Sigmoid colon (tissue), 4 donors: ENCODE results near the gene PIK3C2G.

ENCODE experiments used
- EP300 ChIP-seq, 4 donors: sonication (generic); formaldehyde crosslinking; IDR thresholded peaks; one replicate each; pipeline ENCODE4 v1.6.1; 2017; ENCODE audit warnings: antibody characterized with exemption in 4 of 4
- POLR2A ChIP-seq, 2 donors: fragments of 450-650 bp; IDR thresholded peaks; one replicate each; pipeline ENCODE4 v1.6.1; 2016; ENCODE audit warnings: antibody characterized with exemption in 2 of 2, mild to moderate bottlenecking in 2 of 2, moderate library complexity in 2 of 2
- TF ChIP-seq, protein P1 (sequence below), 4 experiments: fragments of 450-650 bp in 3 of 4; fragments of 200-600 bp in 1 of 4; IDR thresholded peaks; one replicate each; pipeline ENCODE4 v1.5.1; 2016 to 2019; ENCODE audit warnings: antibody characterized with exemption in 4 of 4, mild to moderate bottlenecking in 3 of 4, moderate library complexity in 2 of 4

DNA sequence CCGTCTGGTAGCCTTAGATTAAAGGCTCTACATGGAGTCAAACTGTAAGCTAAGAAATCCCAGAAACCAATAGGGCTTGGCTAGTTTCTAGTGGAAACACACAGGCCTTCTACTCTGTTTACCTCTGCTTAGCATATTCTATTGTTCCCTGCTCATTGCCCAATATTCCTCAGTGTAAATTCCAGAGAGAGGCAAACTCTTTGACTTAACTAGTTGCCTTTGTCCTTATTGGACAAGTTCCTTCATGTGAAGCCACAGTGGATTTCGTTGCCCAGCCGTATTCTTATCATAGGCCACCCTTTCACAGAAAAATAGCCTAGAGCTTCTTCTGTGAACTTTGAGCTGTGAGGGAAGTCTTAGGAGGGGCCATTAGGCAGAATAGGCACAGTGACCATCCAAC lies 290.4 kb downstream of the PIK3C2G start:
- TF ChIP-seq, protein P1, sequence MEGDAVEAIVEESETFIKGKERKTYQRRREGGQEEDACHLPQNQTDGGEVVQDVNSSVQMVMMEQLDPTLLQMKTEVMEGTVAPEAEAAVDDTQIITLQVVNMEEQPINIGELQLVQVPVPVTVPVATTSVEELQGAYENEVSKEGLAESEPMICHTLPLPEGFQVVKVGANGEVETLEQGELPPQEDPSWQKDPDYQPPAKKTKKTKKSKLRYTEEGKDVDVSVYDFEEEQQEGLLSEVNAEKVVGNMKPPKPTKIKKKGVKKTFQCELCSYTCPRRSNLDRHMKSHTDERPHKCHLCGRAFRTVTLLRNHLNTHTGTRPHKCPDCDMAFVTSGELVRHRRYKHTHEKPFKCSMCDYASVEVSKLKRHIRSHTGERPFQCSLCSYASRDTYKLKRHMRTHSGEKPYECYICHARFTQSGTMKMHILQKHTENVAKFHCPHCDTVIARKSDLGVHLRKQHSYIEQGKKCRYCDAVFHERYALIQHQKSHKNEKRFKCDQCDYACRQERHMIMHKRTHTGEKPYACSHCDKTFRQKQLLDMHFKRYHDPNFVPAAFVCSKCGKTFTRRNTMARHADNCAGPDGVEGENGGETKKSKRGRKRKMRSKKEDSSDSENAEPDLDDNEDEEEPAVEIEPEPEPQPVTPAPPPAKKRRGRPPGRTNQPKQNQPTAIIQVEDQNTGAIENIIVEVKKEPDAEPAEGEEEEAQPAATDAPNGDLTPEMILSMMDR (IDR thresholded peaks at IDR 0.05), result no peak
- no peak for TF ChIP-seq EP300 (IDR thresholded peaks at IDR 0.05)
- no peak for TF ChIP-seq POLR2A (IDR thresholded peaks at IDR 0.05)
